ENCODE data around the gene RBM39.
"Not testable (repeated sequence)": the region's sequence is repeated elsewhere in the genome, so short reads cannot be mapped to it uniquely, and the experiment has no call there.

Gene RBM39

GRCh38 chr20:35719717-35720116 is 22.3 kb downstream of the RBM39 start:
- peaks cover 64% of the 10 kb centered on the region for H3K36me3 ChIP-seq (ENCODE audit: control insufficient read depth, insufficient read depth, low read length)
- H3K9ac ChIP-seq (ENCODE audit: low read length), result no peak overlapping the region
- no peaks in the 10 kb centered on the region for H3K4me1 ChIP-seq (ENCODE audit: control insufficient read depth, insufficient read depth, low read length)
- no peak overlapping the region for H3K27ac ChIP-seq (ENCODE audit: low read depth, low read length)
- no peak overlapping the region for H3K4me3 ChIP-seq (ENCODE audit: low read length)
- H3K27me3 ChIP-seq (ENCODE audit: control insufficient read depth, insufficient read depth, low read length), result no peaks in the 10 kb centered on the region

- Histone ChIP-seq H3K27me3 (ENCODE audit: control insufficient read depth, insufficient read depth, low read length) (no peaks in the 10 kb centered on the region), H3K4me3 (ENCODE audit: low read length) (no peak overlapping the region), H3K4me1 (ENCODE audit: control insufficient read depth, insufficient read depth, low read length) (no peaks in the 10 kb centered on the region), H3K36me3 (ENCODE audit: control insufficient read depth, insufficient read depth, low read length) (peaks cover 62% of the 10 kb centered on the region), H3K27ac (ENCODE audit: low read depth, low read length) (no peak overlapping the region), H3K9ac (ENCODE audit: low read length) (no peak overlapping the region)
These were observed 23.0 kb downstream of the RBM39 start for GRCh38 chr20:35718972-35719635.

- not testable (repeated sequence) for H3K4me3 ChIP-seq (ENCODE audit: low read length); H3K27me3 ChIP-seq (ENCODE audit: control insufficient read depth, insufficient read depth, low read length); H3K9ac ChIP-seq (ENCODE audit: low read length); H3K4me1 ChIP-seq (ENCODE audit: control insufficient read depth, insufficient read depth, low read length); H3K27ac ChIP-seq (ENCODE audit: low read depth, low read length)
- peaks cover 56% of the 10 kb centered on the region for H3K36me3 ChIP-seq (ENCODE audit: control insufficient read depth, insufficient read depth, low read length)
These were observed 23.7 kb downstream of the RBM39 start for GRCh38 chr20:35718321-35718720.

GRCh38 chr20:35716330-35716729 is 25.7 kb downstream of the RBM39 start:
- no peak overlapping the region for H3K27ac ChIP-seq (ENCODE audit: low read depth, low read length)
- no peak overlapping the region for H3K9ac ChIP-seq (ENCODE audit: low read length)
- no peaks in the 10 kb centered on the region for H3K4me1 ChIP-seq (ENCODE audit: control insufficient read depth, insufficient read depth, low read length)
- H3K27me3 ChIP-seq (ENCODE audit: control insufficient read depth, insufficient read depth, low read length), result no peaks in the 10 kb centered on the region
- peaks cover 59% of the 10 kb centered on the region for H3K36me3 ChIP-seq (ENCODE audit: control insufficient read depth, insufficient read depth, low read length)
- H3K4me3 ChIP-seq (ENCODE audit: low read length), result no peak overlapping the region

- no peak overlapping the region for H3K9ac ChIP-seq (ENCODE audit: low read length)
- H3K4me3 ChIP-seq (ENCODE audit: low read length), result no peak overlapping the region
- H3K27ac ChIP-seq (ENCODE audit: low read depth, low read length), result no peak overlapping the region
- no peaks in the 10 kb centered on the region for H3K4me1 ChIP-seq (ENCODE audit: control insufficient read depth, insufficient read depth, low read length)
- H3K27me3 ChIP-seq (ENCODE audit: control insufficient read depth, insufficient read depth, low read length), result no peaks in the 10 kb centered on the region
- peaks cover 58% of the 10 kb centered on the region for H3K36me3 ChIP-seq (ENCODE audit: control insufficient read depth, insufficient read depth, low read length)
These were observed 26.4 kb downstream of the RBM39 start for GRCh38 chr20:35715652-35716051.

GRCh38 chr20:35714127-35714526 is 27.9 kb downstream of the RBM39 start:
- Histone ChIP-seq H3K27me3 (ENCODE audit: control insufficient read depth, insufficient read depth, low read length) (no peaks in the 10 kb centered on the region), H3K4me1 (ENCODE audit: control insufficient read depth, insufficient read depth, low read length) (no peaks in the 10 kb centered on the region), H3K36me3 (ENCODE audit: control insufficient read depth, insufficient read depth, low read length) (peaks cover 54% of the 10 kb centered on the region), H3K9ac (ENCODE audit: low read length) (no peak overlapping the region), H3K27ac (ENCODE audit: low read depth, low read length) (no peak overlapping the region), H3K4me3 (ENCODE audit: low read length) (no peak overlapping the region)

- H3K36me3 ChIP-seq (ENCODE audit: control insufficient read depth, insufficient read depth, low read length), result peaks cover 46% of the 10 kb centered on the region
- H3K4me3 ChIP-seq (ENCODE audit: low read length); H3K4me1 ChIP-seq (ENCODE audit: control insufficient read depth, insufficient read depth, low read length); H3K27me3 ChIP-seq (ENCODE audit: control insufficient read depth, insufficient read depth, low read length); H3K9ac ChIP-seq (ENCODE audit: low read length); H3K27ac ChIP-seq (ENCODE audit: low read depth, low read length): not testable (repeated sequence)
These were observed 28.9 kb downstream of the RBM39 start for GRCh38 chr20:35713120-35713519.

GRCh38 chr20:35711588-35712209 is 30.4 kb downstream of the RBM39 start:
- Histone ChIP-seq H3K9ac (ENCODE audit: low read length) (no peak overlapping the region), H3K36me3 (ENCODE audit: control insufficient read depth, insufficient read depth, low read length) (peaks cover 41% of the 10 kb centered on the region), H3K27ac (ENCODE audit: low read depth, low read length) (no peak overlapping the region)

GRCh38 chr20:35710884-35711587 is 31.0 kb downstream of the RBM39 start:
- Histone ChIP-seq H3K27ac (ENCODE audit: low read depth, low read length) (no peak overlapping the region), H3K36me3 (ENCODE audit: control insufficient read depth, insufficient read depth, low read length) (peaks cover 41% of the 10 kb centered on the region), H3K27me3 (ENCODE audit: control insufficient read depth, insufficient read depth, low read length) (no peaks in the 10 kb centered on the region), H3K4me3 (ENCODE audit: low read length) (no peak overlapping the region), H3K9ac (ENCODE audit: low read length) (no peak overlapping the region), H3K4me1 (ENCODE audit: control insufficient read depth, insufficient read depth, low read length) (no peaks in the 10 kb centered on the region)

More at GRCh38 chr20:35711588-35712209, 30.4 kb downstream of the RBM39 start:
- no peak overlapping the region for H3K4me3 ChIP-seq (ENCODE audit: low read length)
- H3K4me1 ChIP-seq (ENCODE audit: control insufficient read depth, insufficient read depth, low read length), result no peaks in the 10 kb centered on the region
- H3K27me3 ChIP-seq (ENCODE audit: control insufficient read depth, insufficient read depth, low read length), result no peaks in the 10 kb centered on the region

- Histone ChIP-seq H3K4me3 (ENCODE audit: low read length) (no peak overlapping the region), H3K27me3 (ENCODE audit: control insufficient read depth, insufficient read depth, low read length) (no peaks in the 10 kb centered on the region), H3K36me3 (ENCODE audit: control insufficient read depth, insufficient read depth, low read length) (peaks cover 40% of the 10 kb centered on the region), H3K27ac (ENCODE audit: low read depth, low read length) (no peak overlapping the region), H3K4me1 (ENCODE audit: control insufficient read depth, insufficient read depth, low read length) (no peaks in the 10 kb centered on the region), H3K9ac (ENCODE audit: low read length) (no peak overlapping the region)
These were observed 32.0 kb downstream of the RBM39 start for GRCh38 chr20:35710039-35710438.

- Histone ChIP-seq H3K27ac (ENCODE audit: low read depth, low read length) (no peak overlapping the region), H3K4me1 (ENCODE audit: control insufficient read depth, insufficient read depth, low read length) (no peaks in the 10 kb centered on the region), H3K27me3 (ENCODE audit: control insufficient read depth, insufficient read depth, low read length) (no peaks in the 10 kb centered on the region), H3K4me3 (ENCODE audit: low read length) (no peak overlapping the region), H3K9ac (ENCODE audit: low read length) (no peak overlapping the region), H3K36me3 (ENCODE audit: control insufficient read depth, insufficient read depth, low read length) (peaks cover 39% of the 10 kb centered on the region)
These were observed 32.8 kb downstream of the RBM39 start for GRCh38 chr20:35709259-35709658.

GRCh38 chr20:35708502-35708901 is 33.6 kb downstream of the RBM39 start:
- Histone ChIP-seq H3K9ac (ENCODE audit: low read length) (no peak overlapping the region), H3K27ac (ENCODE audit: low read depth, low read length) (no peak overlapping the region), H3K27me3 (ENCODE audit: control insufficient read depth, insufficient read depth, low read length) (no peaks in the 10 kb centered on the region), H3K4me3 (ENCODE audit: low read length) (no peak overlapping the region), H3K36me3 (ENCODE audit: control insufficient read depth, insufficient read depth, low read length) (peaks cover 39% of the 10 kb centered on the region), H3K4me1 (ENCODE audit: control insufficient read depth, insufficient read depth, low read length) (no peaks in the 10 kb centered on the region)

Measured in rectal smooth muscle tissue (tissue), 1 donor.